HG02870 (cell line): ENCODE results near the gene HRH2.
"Not testable (repeated sequence)": the region's sequence is repeated elsewhere in the genome, so short reads cannot be mapped to it uniquely, and the experiment has no call there.

Experiments used
- ATAC-seq: cut with Tn5 transposase; IDR thresholded peaks from one replicate; pipeline ENCODE4 v1.9.1; 2021; ENCODE audit warnings: mild to moderate bottlenecking, moderate library complexity; ENCODE audit not compliant: unreplicated experiment

Gene HRH2

GRCh38 chr5:175642998-175643397 is 14.9 kb upstream of the HRH2 start:
- no peak for ATAC-seq

- no peak for ATAC-seq
Measured at GRCh38 chr5:175646251-175646650, 11.6 kb upstream of the HRH2 start.

- ATAC-seq, result no peak
Measured at GRCh38 chr5:175649967-175650366, 7.9 kb upstream of the HRH2 start.

GRCh38 chr5:175650430-175651205 is 7.3 kb upstream of the HRH2 start:
- ATAC-seq, result not testable (repeated sequence)

- ATAC-seq, result no peak
Measured at GRCh38 chr5:175652741-175653663, 4.9 kb upstream of the HRH2 start.

- no peak for ATAC-seq
Measured at GRCh38 chr5:175653763-175654162, 4.1 kb upstream of the HRH2 start.

GRCh38 chr5:175654339-175654738 is 3.5 kb upstream of the HRH2 start:
- ATAC-seq, result no peak

GRCh38 chr5:175654807-175655206 is 3.1 kb upstream of the HRH2 start:
- no peak for ATAC-seq

- ATAC-seq, result no peak
Measured at GRCh38 chr5:175655411-175655810, 2.5 kb upstream of the HRH2 start.

- no peak for ATAC-seq
Measured at GRCh38 chr5:175656966-175657365, 905 bp upstream of the HRH2 start.

- ATAC-seq, result no peak
Measured at GRCh38 chr5:175658299-175659145, 651 bp downstream of the HRH2 start.

GRCh38 chr5:175659546-175660253 is 1.8 kb downstream of the HRH2 start:
- ATAC-seq, result no peak

GRCh38 chr5:175663186-175664184 is 5.6 kb downstream of the HRH2 start:
- ATAC-seq, result no peak

GRCh38 chr5:175664723-175665122 is 6.9 kb downstream of the HRH2 start:
- ATAC-seq, result no peak

- ATAC-seq, result no peak
Measured at GRCh38 chr5:175666216-175666615, 8.3 kb downstream of the HRH2 start.

GRCh38 chr5:175668006-175668405 is 10.1 kb downstream of the HRH2 start:
- no peak for ATAC-seq

GRCh38 chr5:175670372-175670771 is 12.5 kb downstream of the HRH2 start:
- no peak for ATAC-seq

- no peak for ATAC-seq
Measured at GRCh38 chr5:175671013-175671412, 13.1 kb downstream of the HRH2 start.

- no peak for ATAC-seq
Measured at GRCh38 chr5:175672976-175673648, 15.2 kb downstream of the HRH2 start.
